HG03378 (cell line): ENCODE measurements around the gene CDK5.
A peak's percentile ranks its signal among the peaks of the same experiment; 100 is the strongest.
"Not testable (repeated sequence)": the region's sequence is repeated elsewhere in the genome, so short reads cannot be mapped to it uniquely, and the experiment has no call there.

ENCODE experiments used
- ATAC-seq: cut with Tn5 transposase; IDR thresholded peaks from one replicate; pipeline ENCODE4 v1.9.1; 2021; ENCODE audit warnings: mild to moderate bottlenecking, moderate library complexity; ENCODE audit not compliant: unreplicated experiment

The CDK5 gene

GRCh38 chr7:151058781-151059366 is 1.2 kb upstream of the CDK5 start:
- no peak for ATAC-seq

GRCh38 chr7:151057989-151058780 is 488 bp upstream of the CDK5 start:
- peak; percentile 85 for ATAC-seq

- no peak for ATAC-seq
These were observed 811 bp downstream of the CDK5 start for GRCh38 chr7:151056666-151057505.

- no peak for ATAC-seq
These were observed 1.4 kb downstream of the CDK5 start for GRCh38 chr7:151056283-151056665.

- no peak for ATAC-seq
These were observed 3.9 kb downstream of the CDK5 start for GRCh38 chr7:151053751-151054150.

- ATAC-seq, result no peak
These were observed 4.6 kb downstream of the CDK5 start for GRCh38 chr7:151053096-151053495.

GRCh38 chr7:151051108-151051507 is 6.6 kb downstream of the CDK5 start:
- ATAC-seq, result no peak

GRCh38 chr7:151048911-151049463 is 8.7 kb downstream of the CDK5 start:
- ATAC-seq, result no peak

DNA sequence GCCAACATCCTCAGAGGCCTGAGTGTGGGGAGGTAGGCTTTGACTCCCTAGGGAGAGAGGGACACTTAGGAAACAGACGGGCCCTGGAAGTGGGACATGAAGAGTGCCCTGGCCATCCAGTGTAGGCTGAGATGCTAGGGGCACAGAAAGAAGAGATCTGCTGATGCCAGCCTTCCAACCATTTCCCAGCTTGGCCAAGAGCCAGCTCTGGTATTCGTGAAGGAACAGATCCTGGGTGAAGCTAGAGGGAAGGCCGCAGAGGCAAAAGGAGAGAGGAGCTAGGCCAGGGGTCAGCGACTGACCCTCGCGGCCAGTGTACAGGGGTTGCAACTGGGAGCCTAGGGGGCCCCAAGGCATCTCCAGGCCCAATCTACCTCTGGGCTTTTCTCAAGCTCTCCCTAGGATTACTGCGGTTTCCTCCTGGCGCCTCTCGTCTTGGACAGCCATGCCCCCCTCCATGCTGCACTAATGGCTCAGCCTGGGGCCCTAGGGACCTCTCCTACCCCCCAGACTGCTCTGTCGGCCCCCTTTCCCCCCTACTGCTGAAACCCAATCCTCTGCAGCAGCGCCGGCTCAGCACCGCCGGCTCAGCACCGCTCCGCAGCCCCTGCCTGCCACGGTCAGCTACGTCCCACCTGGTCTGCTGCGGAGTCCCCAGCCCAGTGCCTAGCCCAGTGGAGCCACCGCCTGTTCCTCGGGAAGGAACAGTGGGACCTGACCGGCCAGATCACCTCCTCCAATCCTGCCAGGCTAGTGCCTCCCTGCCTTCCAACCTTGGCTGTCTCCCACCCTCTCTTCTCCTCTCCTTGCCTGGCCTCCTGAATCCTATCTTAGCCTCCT is 9.5 kb downstream of the CDK5 start, which contains the start of gene ASIC3:
TSS of gene ASIC3 (plus strand) at position 556 of the 840 bp plus-strand sequence. CDS start 355 bp downstream, outside the sequence.
- ATAC-seq, result no peak

DNA sequence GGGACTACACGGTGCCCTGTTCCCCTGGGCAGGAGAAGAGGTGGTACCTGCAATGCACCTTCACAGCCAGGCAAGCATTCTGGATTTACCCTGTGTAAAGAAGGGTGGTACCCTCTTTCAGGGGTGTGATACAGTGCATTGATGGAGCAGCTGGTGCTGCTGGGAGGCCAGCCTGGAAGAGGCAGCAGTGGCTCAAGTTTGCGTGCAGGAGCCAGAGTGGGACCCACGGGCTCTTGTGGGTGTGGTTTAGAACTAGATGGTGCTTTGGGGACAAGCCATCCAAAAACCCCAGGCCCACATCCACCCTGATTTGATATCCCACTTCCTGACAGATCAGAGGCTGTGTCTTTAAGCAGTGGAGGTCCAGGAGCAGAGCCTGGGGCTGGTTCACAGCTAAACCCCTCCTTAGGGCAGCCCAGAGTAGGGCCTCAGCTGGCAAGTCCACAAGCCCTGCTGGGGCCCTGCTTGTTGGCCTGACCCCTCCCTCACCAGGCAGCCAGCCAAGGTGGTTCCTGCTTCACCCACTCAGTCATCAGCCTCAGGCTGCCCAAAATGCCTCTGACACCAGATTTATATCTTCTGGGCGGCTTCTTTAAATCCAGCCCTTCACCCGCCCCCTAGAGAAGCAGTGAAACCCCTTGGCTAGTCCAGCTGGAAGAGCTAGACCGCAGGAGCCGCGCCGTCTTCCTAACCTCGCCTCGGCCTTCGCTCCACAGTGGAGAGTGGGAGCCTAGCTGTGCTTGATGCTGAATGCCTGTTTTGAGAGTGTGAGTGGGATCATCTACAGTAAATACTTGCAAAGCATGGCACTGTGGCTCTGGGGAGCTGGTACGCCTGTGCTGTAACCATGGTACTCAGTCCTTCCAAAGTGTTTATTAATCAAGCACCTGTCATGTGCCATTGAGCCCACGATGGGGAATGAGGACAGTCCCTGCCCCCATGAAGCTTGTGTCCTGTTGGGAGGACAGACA is 10.8 kb downstream of the CDK5 start:
- no peak for ATAC-seq

- no peak for ATAC-seq
These were observed 11.7 kb downstream of the CDK5 start for GRCh38 chr7:151045967-151046366.

DNA sequence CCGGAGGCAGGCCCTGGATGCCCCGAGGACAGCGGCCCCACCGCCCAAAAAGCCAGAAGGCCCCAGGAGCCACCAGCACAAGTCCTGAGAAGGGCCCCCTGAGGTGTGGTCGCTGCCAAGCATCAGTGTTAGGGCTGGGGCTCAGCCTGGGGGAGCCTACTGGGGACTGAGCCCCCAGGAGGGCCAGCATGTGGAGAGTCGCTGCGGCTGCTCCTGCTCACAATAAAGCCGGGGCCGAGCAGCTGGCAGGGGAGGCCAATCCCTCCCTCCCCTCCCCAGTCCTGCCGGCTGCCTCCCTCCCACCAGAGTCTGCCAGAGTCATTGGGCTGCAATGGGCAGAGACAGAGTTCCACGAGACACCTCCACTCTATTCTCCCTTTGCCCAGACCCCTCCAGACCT is 12.4 kb downstream of the CDK5 start:
- no peak for ATAC-seq

- ATAC-seq, result no peak
These were observed 13.7 kb downstream of the CDK5 start for GRCh38 chr7:151043959-151044358.

DNA sequence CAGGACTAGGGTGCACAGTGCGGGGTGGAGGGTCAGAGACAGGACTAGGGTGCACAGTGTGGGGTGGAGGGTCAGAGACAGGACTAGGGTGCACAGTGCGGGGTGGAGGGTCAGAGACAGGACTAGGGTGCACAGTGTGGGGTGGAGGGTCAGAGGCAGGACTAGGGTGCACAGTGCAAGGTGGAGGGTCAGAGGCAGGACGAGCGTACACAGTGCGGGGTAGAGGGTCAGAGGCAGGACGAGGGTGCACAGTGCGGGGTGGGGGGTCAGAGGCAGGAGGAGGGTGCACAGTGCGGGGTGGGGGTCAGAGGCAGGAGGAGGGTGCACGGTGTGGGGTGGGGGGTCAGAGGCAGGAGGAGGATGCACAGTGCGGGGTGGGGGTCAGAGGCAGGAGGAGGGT is 14.2 kb downstream of the CDK5 start:
- not testable (repeated sequence) for ATAC-seq

DNA sequence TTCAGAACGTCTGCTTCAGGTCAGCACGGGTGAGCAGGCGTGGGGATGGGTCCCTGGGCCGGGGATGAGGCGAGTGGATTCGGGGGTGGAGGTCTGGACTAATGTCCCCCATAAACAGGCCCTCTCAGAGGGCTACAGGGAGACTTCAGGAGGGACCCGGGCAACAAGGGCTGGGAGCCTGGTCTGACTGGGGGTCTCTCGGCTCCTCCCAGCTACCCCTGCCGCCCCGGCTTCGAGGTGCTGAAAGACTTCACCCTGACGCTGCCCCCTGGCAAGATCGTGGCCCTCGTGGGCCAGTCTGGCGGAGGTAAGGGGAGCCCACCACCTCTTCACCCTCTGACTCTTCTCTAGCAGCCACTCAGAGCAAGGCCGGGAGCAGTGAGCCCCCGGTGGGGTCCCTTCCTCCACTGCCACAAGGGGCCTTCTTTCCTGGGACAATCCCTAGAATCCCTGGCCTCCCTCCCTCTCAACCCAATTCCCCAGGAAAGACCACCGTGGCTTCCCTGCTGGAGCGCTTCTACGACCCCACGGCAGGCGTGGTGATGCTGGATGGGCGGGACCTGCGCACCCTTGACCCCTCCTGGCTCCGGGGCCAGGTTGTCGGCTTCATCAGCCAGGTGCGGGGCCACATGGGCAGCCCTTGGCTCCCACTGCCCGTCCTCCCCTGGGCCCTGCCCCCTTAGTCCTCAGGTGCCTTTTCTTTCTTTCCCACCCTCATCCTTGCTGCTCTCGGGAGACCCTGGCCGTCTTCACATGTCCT is 16.9 kb downstream of the CDK5 start:
- no peak for ATAC-seq

DNA sequence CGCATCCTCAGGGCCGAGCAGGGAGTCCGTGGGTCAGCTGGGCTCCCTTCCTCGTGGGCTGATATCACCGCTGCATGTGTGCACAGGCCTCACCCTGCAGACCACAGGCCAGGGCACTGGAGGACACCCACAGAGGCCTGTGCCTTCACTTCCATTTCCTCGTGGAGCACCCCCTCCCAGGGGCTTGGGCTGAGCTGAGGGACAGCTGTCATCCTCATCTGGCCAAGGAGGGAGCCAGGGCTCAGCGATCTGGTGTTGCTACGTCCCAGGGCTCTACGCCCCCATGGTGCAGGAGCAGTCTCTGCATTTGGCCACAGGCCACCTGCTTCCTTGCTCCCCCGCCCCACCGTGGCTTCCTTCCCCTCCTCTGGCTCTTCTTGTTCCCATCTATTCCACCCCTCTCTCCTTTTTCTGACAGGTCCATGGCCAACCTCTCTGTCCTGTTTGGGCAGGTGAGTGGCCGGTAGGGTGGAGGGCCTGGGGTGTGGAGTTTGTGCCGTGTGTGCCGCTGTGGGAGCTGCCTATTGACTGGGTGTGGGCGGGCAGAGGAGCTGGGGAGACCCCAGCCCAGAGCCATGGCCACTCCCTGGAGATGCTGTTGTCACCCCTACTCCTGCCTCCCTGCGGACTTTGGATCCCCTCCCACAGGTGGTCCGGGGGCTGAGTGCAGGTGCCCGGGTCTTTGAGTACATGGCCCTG is 17.7 kb downstream of the CDK5 start:
- ATAC-seq, result no peak

DNA sequence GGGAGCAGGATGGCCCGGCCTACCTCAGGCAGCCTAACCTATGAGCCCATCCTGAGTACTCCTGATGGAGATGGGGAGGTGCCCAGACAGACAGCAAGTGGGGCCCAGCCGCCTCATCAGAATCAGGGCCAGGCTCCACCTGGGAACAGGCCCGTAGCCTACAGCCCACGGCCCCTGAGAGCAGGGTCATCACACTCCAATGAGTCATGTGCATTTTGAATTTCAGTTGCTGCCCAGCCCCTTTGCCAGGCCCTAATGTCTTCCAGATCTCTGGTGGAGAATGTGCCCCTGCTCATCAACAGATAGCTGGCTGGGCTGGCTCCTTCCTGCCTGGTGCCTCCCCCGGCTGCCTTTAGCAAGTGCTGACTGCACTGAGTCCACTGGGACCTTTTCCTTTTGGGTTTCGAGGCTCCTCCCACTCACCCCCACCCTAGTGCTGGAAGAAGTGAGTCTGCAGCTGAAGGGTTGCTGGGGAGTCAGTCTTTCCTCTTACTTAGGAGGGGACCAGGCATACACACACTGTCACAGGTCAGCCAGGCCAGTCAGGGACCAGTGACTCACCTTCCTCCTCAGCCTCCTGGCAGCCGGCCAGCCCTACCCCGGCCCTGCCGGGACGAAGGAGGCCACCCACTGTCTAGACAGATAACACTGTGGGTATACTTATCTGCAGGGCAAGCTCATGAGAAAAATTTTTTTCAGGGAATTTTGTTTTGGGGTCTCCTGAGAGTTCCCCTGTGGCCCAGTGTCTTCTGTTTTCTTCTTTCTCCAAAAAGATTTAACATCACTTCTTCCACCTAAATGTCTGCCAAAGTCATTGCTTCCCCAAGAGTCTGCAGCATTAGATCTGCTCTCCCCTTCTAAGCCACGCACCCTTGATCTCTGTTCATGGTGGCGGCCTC is 18.5 kb downstream of the CDK5 start:
- peak; percentile 59 for ATAC-seq
